ENCODE data around the gene BANP.
"Not testable (repeated sequence)": the region's sequence is repeated elsewhere in the genome, so short reads cannot be mapped to it uniquely, and the experiment has no call there.

- TF ChIP-seq, protein P1, sequence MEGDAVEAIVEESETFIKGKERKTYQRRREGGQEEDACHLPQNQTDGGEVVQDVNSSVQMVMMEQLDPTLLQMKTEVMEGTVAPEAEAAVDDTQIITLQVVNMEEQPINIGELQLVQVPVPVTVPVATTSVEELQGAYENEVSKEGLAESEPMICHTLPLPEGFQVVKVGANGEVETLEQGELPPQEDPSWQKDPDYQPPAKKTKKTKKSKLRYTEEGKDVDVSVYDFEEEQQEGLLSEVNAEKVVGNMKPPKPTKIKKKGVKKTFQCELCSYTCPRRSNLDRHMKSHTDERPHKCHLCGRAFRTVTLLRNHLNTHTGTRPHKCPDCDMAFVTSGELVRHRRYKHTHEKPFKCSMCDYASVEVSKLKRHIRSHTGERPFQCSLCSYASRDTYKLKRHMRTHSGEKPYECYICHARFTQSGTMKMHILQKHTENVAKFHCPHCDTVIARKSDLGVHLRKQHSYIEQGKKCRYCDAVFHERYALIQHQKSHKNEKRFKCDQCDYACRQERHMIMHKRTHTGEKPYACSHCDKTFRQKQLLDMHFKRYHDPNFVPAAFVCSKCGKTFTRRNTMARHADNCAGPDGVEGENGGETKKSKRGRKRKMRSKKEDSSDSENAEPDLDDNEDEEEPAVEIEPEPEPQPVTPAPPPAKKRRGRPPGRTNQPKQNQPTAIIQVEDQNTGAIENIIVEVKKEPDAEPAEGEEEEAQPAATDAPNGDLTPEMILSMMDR (conservative IDR thresholded peaks at IDR 0.05 in 1 of 2, IDR thresholded peaks at IDR 0.05 in 1 of 2; ENCODE audit: low read depth in 1 of 2, low read length in 2 of 2) = not testable (repeated sequence)
- not testable (repeated sequence) for TF ChIP-seq EZH2 (IDR thresholded peaks at IDR 0.05; ENCODE audit: low read length, missing control alignments)
These were observed 68.0 kb downstream of the BANP start for GRCh38 chr16:88019041-88019820.

All from fibroblast of lung (primary cell).